NCI-H446 (cell line): ENCODE measurements around the gene SLC6A19.

Experiments
- DNase-seq, 2 experiments: peaks; one replicate each; lab custom pipeline; 2025; lab: John Stamatoyannopoulos, UW

SLC6A19 gene

DNA sequence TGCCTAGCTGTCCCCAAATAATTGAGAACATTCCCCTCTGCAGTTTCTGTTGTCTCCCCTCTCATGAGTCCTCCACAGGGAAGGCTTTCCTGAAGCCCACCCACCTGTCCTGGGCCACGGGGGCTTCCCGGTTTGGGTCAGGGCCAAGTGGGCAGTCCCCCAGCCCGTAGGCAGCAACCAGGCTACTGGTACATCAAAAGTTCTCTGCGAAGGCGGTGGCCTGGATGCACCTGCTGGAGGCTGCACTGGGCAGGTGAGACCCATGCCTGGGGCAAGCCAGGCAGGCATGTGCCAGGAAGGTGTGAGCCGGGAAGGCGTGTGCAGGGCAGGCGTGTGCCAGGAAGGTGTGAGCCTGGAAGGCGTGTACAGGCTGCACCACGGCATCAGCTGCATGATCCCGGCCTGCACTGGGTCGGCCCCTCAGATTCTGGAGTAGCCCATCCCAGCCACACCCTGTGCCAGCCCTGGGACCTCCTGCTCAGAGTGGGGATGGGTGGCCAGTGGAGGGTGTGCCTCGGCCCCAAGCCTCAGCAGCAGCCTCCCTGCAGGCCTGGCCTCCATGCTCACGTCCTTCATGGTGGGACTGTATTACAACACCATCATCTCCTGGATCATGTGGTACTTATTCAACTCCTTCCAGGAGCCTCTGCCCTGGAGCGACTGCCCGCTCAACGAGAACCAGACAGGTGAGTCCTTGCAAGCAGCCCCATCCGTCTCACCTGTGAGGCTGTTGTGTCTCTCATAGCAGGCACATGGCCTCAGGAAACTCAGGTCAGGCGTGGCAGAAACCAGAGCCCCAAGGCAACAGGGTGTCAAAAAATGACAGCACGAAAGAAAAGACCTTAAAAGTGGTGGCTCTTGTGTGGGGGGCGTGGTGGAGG is 8.7 kb downstream of the SLC6A19 start:
- DNase-seq = no peak

DNA sequence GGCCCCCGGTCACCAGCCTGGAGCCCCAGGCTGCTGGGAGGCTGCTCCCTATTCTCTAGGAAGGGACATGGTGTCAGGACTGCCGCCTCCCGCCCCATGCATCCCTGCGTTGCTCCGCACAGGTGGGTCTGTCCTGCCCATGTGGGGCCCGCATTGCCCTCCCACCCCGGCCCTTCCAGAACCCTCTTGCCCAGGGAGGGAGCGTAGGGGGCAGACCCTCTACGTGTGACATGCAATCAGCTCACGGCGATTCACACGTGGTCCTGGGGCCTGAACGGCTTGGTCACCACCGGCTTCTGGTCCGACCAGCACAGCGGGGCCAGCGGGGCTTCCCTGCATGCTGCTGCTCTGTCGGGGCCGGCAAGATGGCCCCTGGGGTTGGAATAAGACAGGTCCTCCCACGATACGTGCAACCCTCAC is 9.4 kb downstream of the SLC6A19 start:
- DNase-seq = no peak

DNA sequence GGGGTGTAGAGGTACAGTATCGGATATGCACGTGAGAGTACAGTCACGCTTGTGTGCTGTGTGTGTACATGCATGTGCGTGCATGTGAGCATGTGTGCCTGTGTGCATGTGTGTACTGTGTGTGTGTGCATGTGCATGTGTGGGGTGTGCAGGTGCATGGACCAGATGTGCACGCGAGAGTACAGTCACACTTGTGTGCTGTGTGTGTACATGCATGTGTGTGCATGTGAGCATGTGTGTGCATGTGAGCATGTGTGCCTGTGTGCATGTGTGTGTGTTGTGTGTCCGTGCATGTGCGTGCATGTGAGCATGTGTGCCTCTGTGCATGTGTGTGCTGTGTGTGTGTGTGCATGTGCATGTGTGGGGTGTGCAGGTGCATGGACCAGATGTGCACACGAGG is 10.3 kb downstream of the SLC6A19 start:
- DNase-seq = no peak

DNA sequence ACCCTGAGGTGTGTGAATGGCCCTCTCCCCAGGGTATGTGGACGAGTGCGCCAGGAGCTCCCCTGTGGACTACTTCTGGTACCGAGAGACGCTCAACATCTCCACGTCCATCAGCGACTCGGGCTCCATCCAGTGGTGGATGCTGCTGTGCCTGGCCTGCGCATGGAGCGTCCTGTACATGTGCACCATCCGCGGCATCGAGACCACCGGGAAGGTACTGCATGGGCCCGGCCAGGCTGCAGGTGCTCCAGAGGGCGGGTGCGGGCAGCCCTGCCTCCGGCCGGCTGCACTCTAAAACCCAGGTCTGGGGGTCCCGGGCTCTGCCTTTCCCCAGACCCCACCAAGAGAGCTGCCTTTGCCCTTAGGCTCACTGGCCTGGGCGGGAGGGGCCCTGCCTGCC is 10.9 kb downstream of the SLC6A19 start:
- no peak for DNase-seq

DNA sequence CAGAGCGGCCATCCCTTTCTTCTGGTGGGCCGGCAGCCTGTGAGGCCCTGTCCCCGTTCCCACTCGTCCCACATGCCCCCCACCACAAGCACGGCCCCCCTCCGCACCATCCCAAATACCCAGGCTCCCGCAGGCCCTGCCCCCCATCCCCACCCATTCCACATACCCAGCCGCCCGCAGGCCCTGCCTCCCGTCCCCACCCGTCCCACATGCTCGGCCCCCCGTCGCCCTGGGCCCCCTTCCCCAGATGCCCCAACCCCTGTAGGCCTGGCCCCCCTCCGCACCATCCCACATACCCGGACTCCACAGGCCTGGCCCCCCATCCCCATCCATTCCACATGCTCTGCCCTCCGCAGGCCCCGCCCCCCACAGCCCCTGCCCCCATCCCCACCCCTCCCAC is 11.5 kb downstream of the SLC6A19 start:
- no peak for DNase-seq

DNA sequence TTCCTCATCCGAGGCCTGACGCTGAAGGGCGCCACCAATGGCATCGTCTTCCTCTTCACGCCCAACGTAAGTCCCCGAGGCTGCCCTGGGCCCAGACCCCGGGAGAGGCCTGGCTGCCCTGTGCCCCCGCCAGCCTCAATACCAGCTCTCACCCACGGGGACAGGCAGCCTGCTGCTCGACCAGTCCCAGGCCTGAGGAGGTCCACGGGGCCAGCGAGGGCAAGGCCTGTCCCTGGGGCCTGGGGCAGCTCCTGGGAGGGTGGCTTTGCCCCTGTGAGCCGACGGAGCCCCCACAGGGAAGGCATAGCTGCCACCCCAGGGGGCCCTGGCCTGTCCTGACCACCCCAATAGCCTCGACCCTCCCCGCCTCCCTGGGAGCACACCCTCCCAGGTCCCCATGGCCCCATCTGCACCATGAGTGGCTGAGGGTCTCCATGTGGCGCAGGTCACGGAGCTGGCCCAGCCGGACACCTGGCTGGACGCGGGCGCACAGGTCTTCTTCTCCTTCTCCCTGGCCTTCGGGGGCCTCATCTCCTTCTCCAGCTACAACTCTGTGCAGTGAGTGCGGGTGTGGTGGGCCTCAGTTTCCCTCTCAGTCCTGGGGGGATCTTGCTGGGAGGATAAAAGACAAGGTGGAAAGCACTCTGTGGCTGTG is 12.2 kb downstream of the SLC6A19 start:
- no peak for DNase-seq

DNA sequence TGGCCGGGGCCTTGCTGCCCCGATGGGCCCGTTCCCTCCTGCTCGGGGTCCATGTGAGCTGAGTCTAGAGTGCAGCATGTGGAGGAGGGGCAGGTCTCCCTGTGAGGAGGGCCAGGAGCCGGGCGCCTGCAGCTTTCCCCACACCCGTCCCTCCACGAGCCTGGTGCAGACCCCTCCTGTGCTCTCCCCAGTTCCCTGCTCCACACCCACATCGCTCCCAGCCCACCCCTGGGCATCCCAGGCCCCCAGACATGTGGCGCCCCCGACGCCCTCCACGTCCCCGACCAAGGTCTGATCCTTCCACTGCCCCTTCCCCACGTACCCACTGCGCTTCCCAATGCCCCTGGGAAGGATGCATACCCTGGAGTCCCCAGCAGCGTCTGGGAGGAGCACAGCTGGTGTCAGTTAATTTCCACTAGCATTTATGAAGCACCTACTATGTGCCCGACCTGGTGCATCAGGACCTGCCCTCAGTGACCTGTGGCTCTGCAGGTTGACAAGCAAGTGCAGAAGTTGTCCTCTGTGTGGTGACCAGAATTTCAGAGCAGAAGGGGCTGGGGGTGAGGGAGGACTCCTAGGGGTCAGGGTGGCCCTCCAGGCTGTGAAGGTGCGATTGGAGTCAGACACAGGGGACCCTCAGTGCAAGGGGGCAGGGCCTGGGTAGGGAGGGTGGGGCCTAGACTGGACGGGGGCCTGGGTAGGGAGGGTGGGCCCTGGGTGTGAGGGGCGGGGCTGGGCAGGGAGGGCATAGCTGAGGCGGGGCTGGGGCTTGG is 13.0 kb downstream of the SLC6A19 start:
- DNase-seq = no peak

DNA sequence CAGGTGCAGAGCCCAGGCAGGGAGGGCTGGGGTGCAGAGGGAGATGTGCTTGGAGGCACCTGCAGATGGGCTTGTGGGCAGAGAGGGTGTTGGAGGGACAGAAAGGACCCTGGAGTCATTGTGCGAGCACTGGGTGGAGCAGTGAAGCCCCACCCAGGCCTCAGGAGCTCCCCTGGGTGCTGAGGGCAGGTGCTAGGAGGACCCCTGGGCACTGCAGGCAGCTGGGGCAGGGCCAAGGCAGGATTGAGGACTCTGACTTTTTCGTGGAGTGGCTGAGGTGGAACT is 13.5 kb downstream of the SLC6A19 start:
- no peak for DNase-seq

DNA sequence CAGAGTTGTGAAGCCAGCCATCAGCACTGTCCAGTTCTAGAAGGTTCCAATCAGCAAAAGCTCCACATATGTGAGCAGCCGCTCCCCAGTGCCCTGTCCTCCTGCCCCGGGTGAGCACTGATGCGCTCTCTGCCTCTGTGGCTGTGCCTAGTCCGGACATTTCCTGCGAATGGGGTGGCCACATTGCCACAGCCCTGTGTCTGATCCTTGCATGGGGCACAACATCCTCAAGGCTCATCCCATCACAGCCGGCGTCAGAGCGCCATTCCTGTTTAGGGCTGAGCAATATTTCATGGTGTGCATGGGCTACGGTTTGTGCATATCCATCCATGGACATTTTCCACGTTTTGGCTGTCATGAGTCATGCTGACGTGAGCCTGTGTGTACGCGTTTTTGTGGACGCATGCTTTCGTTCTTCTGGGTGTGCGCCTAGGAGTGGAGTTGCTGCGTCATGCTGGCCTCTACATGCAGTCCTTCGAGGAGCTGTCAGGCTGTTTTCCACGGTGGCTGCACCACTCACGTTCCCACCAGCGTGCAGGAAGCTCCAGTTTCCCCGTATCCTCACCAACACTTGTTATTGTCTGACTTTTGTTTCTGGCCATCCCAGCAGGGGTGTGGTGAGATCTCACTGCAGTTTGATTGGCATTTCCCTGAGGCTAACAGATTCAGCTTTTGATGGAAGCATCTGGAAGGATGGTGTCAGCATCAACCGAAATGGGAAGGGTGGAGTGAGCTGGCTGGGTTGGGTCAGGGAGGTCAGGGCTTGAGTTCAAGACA is 14.1 kb downstream of the SLC6A19 start:
- DNase-seq = no peak

DNA sequence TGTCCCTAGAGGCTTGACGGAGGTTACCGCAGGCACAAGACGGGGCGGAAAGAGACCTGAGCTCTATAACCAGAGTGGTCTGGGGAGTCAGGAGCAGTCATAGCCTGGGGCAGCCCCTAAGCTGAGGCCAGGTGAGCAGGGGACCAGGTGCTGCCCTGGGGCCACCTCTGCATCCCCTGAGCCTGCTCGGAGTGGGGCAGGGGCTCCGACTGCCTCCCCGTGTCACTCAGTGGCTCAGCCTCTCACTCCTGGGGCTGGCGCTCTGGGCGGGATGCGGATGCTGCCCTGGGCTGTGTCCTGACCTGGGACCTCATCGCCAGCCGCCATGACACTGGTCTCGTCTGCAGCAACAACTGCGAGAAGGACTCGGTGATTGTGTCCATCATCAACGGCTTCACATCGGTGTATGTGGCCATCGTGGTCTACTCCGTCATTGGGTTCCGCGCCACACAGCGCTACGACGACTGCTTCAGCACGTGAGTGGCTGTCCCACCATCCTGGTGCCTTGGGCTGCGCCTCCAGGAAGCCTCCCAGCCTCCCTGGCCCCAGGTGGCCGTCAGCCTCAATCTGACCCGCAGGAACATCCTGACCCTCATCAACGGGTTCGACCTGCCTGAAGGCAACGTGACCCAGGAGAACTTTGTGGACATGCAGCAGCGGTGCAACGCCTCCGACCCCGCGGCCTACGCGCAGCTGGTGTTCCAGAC is 15.0 kb downstream of the SLC6A19 start:
- no peak for DNase-seq

DNA sequence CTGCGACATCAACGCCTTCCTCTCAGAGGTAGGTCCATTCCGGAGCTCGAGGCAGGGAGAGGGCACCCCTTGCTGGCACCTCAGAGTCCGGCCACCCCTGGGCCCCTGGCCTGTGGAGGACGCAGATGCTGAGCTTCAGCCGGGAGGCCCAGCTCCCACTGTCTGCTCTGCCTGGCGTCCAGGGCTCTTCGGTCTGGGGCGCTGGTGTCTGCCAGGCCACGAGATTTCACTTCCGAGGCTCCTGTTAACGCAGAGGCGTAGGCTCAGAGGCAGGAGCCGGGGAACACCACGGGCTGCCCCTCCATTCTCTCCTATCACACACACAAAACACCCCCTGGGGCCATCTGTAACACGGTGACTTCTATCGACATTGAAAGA is 15.5 kb downstream of the SLC6A19 start:
- no peak for DNase-seq

DNA sequence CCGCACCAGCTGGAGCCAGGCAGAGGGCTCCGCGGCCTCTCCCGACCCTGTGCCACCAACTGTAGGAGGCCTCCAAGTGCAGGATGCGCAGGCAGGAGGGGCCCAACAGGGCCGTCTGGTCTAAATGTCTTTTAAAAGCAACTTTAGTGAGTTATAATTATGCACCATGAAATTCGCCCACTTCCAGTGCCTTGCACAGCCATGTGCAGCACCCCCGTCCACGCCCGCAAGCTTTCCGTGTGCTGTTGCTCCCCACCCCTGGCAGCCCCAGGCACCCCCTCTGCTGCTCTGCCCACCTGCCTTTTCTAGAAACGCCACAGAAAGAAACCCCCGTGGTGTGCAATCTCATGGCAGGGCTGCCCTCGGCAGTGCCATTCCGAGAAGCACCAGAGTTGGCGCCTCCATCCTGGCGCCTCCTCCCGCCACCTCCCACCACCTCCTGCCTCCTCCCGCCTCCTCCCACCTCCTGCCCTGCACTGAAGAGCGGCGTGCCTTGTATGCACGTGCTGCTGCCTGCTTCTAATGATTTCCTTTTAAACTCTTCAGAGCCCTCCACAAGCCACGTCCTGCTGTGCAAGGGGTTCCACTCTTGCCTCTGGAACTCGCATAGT is 16.3 kb downstream of the SLC6A19 start:
- no peak for DNase-seq

DNA sequence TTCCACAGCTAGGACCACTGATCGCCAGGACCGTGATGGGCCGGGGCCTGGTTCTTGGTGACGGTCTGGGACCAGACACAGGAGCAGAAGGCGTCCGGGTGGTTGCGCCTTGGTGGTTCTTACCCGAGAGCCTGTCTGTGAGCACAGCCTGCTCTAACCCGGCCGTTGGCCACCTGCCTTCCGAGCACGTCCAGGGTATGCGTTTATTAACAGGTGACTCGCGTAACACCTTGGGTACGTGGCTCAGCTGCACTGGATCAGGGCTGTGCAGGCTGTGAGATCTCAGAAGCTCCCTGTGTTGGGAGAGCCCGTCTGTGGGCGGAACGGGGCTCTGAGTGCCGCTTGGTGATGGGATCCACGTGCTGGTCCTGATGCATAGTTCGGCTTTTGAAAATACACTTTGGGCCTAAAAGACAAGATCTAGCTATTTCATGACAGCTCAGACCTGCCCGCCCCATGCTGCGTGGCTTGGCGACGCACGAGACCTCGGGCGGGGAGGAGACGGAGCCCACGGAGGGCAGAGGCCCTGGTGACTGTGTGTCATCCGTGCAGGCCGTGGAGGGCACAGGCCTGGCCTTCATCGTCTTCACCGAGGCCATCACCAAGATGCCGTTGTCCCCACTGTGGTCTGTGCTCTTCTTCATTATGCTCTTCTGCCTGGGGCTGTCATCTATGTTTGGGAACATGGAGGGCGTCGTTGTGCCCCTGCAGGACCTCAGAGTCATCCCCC is 17.1 kb downstream of the SLC6A19 start:
- DNase-seq = no peak

DNA sequence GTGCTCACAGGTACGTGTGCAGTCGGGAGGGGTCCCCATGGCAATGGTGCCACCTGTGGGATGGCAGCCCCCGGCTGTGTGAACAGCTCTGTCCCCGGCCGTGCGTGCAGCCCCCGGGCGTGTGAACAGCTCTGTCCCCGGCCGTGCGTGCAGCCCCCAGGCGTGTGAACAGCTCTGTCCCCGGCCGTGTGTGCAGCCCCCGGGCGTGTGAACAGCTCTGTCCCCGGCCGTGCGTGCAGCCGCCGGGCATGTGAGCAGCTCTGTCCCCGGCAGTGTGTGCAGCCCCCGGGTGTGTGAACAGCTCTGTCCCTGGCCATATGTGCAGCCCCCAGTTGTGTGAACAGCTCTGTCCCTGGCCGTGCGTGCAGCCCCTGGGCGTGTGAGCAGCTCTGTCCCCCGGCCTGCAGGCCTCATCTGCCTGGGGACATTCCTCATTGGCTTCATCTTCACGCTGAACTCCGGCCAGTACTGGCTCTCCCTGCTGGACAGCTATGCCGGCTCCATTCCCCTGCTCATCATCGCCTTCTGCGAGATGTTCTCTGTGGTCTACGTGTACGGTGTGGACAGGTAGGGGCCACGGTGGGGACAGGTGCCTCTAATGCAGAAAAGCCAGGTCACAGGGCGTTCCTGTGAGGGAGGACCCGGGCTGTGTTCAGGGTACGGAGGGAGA is 17.8 kb downstream of the SLC6A19 start:
- DNase-seq = no peak

DNA sequence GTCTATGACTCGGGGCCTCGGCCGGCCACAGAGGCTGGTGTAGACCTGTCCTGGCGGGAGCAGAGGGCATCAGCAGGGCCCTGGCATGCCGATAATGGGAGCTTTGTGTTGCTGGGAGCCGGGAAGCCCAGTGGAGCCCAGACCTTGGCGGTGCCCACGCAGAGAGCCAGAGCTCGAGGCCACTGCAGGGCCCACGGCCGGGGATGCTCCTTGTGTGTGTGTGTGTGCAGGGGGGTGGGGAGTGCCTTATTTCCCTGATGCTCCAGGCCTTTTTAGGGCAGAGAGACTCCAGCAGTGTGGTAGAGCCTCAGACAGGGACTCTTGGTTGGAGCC is 18.3 kb downstream of the SLC6A19 start:
- DNase-seq = no peak

DNA sequence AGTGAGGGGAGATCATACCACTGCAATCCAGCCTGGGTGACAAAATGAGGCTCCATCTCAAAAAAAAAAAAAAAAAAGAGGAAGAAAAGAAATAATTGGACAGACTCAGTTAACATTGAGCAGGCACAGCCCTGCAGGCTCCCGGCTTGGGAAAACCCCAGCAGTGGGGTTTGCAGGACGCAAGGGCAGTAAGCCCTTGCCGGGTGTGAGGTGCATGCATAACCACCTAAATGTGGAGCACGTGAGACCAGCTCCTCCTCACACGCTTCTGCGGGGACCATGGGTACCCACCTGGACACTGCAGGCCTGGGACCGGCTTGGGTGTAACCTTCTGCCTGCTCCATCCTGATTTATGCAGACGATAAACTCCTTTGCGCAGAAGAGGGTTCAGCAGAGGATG is 19.0 kb downstream of the SLC6A19 start:
- DNase-seq = no peak

DNA sequence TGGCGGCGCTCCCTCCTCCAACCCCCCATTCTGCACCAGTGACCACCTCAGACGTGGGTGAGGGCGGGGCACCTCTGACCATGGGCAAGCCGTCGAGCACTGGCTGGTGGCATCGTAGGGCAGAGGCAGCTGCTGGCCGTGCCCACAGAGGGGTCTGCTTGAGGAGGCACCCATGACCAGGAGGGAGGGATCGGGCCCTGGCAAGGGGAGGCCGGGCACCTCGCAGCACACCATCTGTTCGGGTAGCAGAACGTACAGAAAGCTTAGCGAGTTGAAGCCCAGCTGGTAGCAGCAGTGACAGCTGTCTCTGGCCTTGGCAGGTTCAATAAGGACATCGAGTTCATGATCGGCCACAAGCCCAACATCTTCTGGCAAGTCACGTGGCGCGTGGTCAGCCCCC is 19.4 kb downstream of the SLC6A19 start:
- no peak for DNase-seq

DNA sequence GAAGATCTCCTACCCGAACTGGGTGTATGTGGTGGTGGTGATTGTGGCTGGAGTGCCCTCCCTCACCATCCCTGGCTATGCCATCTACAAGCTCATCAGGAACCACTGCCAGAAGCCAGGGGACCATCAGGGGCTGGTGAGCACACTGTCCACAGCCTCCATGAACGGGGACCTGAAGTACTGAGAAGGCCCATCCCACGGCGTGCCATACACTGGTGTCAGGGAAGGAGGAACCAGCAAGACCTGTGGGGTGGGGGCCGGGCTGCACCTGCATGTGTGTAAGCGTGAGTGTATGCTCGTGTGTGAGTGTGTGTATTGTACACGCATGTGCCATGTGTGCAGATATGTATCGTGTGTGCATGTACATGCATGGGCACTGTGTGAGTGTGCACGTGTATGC is 20.3 kb downstream of the SLC6A19 start:
- no peak for DNase-seq

DNA sequence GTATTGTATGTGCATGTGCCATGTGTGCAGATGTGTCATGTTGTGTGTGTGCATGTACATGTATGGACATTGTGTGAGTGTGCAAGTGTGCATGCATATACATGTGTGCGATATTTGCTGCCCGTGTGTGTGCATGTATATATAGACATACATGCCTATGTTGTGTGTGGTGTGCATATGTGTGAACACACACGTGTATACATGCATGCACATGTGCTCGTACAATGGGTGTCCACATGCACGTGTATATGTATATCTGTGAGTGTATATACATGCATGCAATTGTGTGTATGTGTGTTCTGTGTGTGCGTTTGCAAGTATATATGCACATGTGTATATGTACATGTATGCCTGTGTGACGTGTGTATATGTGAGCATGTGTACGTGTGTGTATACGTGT is 20.8 kb downstream of the SLC6A19 start:
- no peak for DNase-seq

DNA sequence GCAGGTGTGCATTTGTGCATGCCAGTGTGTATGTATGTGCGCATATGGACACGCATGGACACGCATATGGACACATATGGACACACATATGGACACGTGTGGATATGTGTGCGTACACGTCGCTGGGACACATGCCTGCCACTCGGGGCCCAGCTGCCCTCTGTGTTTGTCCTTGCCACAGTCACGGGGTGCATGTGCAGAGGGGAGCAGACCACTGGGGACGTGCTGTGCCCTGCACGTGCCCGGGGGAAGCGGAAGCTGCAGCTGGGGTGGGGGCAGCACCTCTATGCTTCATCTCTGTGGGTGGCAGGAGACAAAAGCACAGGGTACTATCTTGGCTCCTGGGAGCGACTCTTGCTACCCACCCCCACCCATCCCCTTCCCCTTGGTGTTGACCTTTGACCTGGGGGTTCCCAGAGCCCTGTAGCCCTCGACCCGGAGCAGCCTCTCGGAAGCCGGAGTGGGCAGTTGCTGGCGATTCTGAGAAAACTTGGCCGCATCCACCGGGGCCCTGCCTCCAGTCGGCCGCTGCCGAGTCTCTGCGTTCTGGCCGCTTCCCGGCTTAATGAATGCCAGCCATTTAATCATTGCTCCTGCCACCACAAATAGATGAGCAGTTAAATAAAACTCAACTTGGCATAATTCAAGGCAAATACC is 21.4 kb downstream of the SLC6A19 start:
- no peak for DNase-seq
